GM19351 (cell line): ENCODE data around the gene TRPM1.

Experiments
- ATAC-seq: cut with Tn5 transposase; IDR thresholded peaks from one replicate; pipeline ENCODE4 v1.9.1; 2021; ENCODE audit warnings: mild to moderate bottlenecking, moderate library complexity; ENCODE audit not compliant: unreplicated experiment

TRPM1 gene

DNA sequence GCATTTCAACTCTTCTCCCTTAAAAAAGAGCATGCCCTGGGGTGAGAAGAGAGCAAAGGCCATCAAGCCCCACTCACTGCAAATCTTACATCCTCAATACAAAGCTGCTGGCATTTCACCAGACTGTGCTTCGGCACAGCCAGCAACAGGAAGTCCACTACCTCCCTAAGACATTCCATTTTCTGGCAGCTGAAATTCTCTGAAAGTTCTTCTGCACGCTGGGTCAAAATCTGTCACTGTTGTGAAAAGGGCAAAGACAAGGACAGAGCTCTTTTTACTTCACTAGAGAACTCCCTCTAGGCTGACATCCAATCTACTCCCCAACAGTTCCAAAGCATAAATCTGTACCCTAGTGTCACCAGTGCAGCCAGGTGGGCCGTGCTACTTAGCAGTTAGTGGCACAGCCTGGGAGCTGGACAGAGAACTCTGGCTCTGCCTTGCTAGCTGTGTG is 116.4 kb downstream of the TRPM1 start:
- ATAC-seq: no peak

GRCh38 chr15:30984542-30984941 is 117.0 kb downstream of the TRPM1 start:
- ATAC-seq: no peak

DNA sequence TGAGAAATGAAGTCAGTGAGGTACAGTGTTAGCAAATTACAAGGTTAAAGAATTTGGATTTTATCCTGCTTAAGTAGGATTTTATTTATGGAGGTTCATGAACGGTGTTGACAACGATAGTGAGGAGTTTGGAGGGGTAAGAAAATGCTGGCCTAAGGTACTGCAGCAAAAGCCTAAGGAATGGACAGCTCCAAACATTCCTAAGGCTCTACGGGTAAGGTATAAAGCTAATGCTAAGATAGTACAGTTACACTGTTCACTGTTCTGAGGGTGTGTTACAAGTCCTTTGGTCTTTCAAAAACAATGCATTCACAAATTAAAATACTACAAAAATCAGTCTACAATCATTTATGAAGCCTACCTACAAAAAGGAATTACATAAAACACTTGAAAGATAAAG is 117.4 kb downstream of the TRPM1 start:
- no peak for ATAC-seq

GRCh38 chr15:30979457-30979856 is 122.1 kb downstream of the TRPM1 start:
- no peak for ATAC-seq

DNA sequence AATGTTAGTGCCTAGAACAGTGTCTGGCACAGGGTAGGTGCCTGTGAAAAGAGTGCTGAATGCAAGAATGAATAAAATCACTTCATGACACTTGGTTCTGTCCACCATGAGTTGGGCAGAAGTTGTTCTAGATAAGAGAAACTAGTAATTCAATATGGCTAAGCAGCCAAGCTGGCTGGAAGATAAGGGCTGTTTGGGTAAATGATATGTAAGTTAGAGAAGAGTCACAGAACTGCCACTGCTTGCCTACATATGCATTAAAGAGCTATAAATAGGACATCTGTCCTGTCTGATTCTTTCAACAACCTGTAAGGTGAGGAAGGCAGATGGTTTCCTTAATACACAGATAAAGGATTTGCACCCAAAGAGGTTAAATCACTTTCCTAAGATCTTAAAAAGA is 123.2 kb downstream of the TRPM1 start:
- ATAC-seq: no peak

DNA sequence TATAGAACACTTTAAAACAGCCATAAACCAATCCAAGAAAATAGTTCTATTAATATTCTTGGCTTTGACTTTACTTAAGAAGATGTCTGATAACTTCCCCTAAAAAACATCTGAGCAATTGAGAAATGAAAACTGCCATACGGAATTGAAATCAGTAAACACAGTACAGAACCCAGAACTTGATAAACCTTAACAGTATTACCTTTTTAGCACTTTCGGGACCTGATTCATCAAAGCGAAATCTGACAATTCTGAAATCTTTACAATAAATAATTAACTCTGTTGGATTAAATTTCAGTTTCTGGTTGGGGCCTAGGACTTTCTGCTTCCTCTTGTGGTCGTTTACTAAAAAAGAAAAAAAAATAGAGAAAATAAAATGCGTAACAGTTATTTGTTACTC is 127.4 kb downstream of the TRPM1 start:
- no peak for ATAC-seq

- no peak for ATAC-seq
Observed at GRCh38 chr15:30973379-30973778, 128.1 kb downstream of the TRPM1 start.

DNA sequence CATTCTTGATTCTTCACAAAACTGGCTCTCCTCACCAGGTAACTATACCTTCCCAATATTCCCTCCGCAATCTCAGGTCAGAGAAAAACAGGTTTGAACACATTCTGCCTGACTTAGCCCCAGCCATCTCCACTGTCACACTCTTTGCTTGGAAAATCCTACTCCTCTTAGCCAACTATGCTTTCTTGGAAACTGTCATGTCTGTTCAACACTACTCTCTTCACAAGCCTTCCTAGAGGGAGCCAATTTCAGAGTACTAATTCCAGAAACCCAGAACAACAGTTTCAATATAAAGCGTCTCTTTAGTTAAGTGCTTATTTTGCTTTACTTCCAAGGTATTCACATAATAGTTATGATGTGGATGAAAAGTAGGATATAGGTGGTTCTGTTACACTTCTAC is 131.8 kb downstream of the TRPM1 start:
- no peak for ATAC-seq

DNA sequence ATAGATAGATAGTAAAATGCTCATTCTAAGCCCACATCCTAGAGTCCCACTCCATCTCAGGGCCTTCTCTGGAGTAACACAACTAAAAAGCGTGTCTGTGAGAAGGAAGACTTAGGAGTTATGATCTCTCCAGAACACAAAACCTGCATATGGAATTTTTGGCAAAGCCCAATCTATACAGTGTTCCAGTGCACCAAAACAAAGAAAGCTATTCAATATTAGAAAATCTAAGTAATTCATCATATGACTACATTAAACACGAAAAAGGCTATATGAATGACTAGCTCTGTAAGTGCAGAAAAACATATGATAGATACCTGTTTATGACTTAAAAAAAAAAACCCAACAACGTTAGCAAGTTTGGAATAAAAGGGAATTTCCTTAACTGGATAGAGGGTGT is 137.8 kb downstream of the TRPM1 start:
- ATAC-seq: no peak

- no peak for ATAC-seq
Observed at GRCh38 chr15:30962659-30963058, 138.9 kb downstream of the TRPM1 start.

DNA sequence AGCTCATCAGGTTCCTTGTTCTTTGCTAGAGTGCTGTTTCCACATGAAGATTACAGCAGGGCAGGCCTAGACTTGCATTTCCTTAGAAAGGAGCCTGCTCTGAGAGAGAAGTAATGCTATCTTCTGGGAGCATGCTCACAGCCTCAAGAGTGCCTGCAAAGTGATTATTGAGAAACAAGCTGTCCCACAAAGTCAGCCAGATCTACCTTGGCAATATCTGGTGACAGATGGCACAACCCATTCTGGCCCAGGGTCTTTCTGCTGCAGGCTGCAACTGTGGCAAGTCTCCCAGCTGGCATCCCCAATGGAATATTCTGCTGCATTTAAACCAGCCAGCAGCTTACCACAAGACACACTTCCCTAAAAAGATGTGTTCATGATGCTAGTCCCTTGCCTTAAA is 139.4 kb downstream of the TRPM1 start:
- ATAC-seq: no peak

DNA sequence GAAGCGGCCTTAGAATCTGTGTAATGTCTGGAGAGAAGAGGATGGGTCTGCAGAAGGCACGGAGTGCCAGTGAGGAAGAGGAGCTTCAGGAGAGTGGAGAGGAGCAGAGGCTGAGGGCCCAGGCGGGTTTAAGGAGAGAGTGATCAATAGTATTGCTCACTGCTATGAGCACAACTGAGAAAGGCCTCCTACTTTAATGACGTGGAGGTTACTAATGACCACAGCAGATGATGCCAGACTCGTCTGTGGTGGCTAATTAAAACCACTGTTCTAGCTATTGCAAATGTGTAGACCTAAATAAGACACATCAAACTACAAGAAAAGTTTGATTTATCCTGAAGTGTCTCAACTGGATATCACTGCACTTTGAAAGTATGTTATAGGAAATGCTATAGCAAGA is 143.3 kb downstream of the TRPM1 start:
- ATAC-seq: no peak

GRCh38 chr15:30956216-30957124 is 145.1 kb downstream of the TRPM1 start:
- ATAC-seq: no peak

DNA sequence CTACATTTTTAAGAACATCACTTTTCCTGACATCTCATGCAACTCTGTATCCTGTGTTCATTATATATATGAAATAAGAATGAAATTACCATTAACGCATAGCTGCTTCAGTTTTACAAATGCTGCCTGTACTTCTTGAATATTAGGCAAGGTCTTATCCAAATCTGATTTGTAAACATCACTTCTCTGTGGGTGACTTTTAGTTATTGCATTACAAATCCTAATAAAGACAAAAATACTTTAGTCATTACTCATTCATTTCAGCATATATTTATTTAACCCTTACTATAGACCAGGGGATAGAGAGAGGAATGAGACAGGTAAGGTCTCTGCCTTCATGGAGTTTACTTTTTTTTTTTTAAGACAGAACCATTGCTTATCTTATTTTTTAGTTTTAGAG is 146.9 kb downstream of the TRPM1 start:
- no peak for ATAC-seq

- ATAC-seq: no peak
Observed at GRCh38 chr15:30953731-30954378, 147.7 kb downstream of the TRPM1 start.

DNA sequence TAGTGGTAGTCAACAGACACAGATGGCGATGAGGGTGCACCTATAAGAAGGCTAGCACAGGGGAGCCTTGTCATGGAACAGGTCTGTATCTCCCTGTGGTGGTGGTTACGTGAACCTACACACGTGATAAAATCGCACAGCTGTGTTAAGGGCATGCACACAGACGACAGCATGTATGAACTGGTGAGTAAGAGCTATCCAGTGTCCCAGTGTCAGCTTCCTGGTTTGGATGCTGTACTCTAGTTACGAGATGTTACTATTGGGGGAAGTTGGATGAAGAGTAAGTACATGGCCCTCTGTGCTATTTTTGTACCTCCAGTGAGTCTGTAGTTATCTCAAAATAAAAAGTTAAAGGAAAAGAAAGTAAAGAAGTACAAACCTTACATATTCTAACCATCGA is 148.3 kb downstream of the TRPM1 start:
- ATAC-seq: no peak
